ENCODE data around the gene RBM39.

DNA sequence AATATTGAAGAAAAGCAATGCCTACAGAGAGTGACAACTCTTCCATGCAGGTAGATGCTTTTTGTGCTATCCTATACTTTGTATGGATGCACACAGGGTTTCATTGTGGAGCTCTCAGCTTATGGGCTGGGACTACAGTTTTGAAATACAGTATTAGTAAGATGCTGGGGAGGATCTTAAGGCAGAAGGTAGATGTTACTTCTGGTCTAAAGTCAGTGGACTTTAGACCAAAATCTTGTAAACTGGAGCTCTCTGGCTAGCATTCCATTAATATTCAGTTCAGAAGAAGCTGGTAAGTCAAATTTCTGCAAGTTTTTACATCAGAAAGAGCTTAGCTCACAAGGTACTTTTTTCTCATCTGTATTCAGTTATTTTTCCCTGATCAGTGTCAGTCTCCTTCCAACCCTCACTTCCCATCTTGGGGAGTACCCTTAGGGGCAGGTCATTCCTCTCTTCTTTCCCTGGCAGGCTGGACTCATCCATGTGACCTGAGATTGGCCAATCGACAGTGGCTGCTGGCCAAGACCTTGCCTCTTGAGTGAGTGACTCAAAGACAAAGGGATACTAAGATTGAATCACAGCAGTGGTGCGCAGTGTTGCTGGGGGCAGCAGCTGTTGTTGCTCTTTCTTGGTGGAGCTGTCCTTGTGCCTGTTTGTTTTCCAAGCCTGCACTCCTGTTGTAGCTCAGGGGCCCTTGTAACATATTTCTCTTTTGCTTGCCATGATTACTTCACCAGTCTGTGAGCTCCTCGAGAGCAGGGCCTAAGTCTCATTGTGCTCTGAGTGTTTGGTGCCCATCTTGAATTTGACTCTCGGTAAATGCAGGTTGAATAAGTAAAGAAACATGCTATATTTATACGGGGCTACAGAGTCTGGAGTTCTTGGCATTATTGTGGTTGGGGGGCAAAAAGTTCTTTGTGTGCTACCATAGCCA is 26.9 kb upstream of the RBM39 start:
- TF ChIP-seq, protein P1, sequence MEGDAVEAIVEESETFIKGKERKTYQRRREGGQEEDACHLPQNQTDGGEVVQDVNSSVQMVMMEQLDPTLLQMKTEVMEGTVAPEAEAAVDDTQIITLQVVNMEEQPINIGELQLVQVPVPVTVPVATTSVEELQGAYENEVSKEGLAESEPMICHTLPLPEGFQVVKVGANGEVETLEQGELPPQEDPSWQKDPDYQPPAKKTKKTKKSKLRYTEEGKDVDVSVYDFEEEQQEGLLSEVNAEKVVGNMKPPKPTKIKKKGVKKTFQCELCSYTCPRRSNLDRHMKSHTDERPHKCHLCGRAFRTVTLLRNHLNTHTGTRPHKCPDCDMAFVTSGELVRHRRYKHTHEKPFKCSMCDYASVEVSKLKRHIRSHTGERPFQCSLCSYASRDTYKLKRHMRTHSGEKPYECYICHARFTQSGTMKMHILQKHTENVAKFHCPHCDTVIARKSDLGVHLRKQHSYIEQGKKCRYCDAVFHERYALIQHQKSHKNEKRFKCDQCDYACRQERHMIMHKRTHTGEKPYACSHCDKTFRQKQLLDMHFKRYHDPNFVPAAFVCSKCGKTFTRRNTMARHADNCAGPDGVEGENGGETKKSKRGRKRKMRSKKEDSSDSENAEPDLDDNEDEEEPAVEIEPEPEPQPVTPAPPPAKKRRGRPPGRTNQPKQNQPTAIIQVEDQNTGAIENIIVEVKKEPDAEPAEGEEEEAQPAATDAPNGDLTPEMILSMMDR (IDR thresholded peaks at IDR 0.05 in 4 of 5, conservative IDR thresholded peaks at IDR 0.05 in 1 of 5), result no peak
- peak; percentile 71 to 87 for TF ChIP-seq POLR2A (IDR thresholded peaks at IDR 0.05)

Data from gastrocnemius medialis (tissue), 4 donors.